T-cell (primary cell): Measurements from ENCODE around the gene CHAF1B. TPM values are rescaled to one million over a fixed set of nuclear protein-coding genes. Genes with fewer than 3 reads are reported as not detected.

ENCODE experiments used
- ATAC-seq, 4 experiments: fragments of 200-7000 bp in 3 of 4; fragments of 150-1000 bp in 1 of 4; cut with Tn5 transposase; replicated peaks in 1 of 4; 1 replicate in 3 of 4; 2 replicates in 1 of 4; pipeline ENCODE4 v1.10.0; 2021; ENCODE audit warnings: moderate library complexity in 3 of 4, mild to moderate bottlenecking in 2 of 4, moderate number of reproducible peaks in 1 of 4
- CTCF ChIA-PET, 2 donors: fragments of 300-600 bp; sonication (Branson Sonifier 250); formaldehyde crosslinking; loops; one replicate each; lab custom pipeline; 2022; ENCODE audit warnings: antibody characterized with exemption in 2 of 2; lab: Charles Lee
- POLR2A ChIA-PET, 2 donors: fragments of 300-600 bp; sonication (Branson Sonifier 250); formaldehyde crosslinking; loops; one replicate each; lab custom pipeline; 2022; ENCODE audit warnings: antibody characterized with exemption in 2 of 2; lab: Charles Lee
- DNase-seq, 35 experiments: peaks; one replicate each; pipeline versions ENCODE4 v3.0.0 to v3.0.0-alpha.2; 2013 to 2023
- H3K27ac ChIP-seq: one replicate; pipeline ENCODE4 v1.5.1; 2013; ENCODE audit warnings: low read length
- H3K27me3 ChIP-seq, 2 experiments: replicated peaks in 1 of 2; 1 replicate in 1 of 2; 2 replicates in 1 of 2; pipeline versions ENCODE4 v1.6.1 to v1.7.0; 2013; ENCODE audit warnings: low read length in 1 of 2, mixed read lengths in 1 of 2; ENCODE audit not compliant: control insufficient read depth in 2 of 2, insufficient read depth in 2 of 2; ENCODE audit errors: extremely low read depth in 1 of 2
- H3K36me3 ChIP-seq, 2 donors: 1 replicate in 1 of 2; 2 replicates in 1 of 2; pipeline versions ENCODE4 v1.6.1 to v1.7.0; 2013; ENCODE audit warnings: low read length in 1 of 2; ENCODE audit not compliant: control insufficient read depth in 2 of 2, insufficient read depth in 1 of 2; ENCODE audit errors: extremely low read depth in 1 of 2
- H3K4me1 ChIP-seq, 2 experiments: 1 replicate in 1 of 2; 2 replicates in 1 of 2; pipeline versions ENCODE4 v1.6.1 to v1.7.0; 2013; ENCODE audit warnings: low read length in 2 of 2, mixed read lengths in 1 of 2; ENCODE audit not compliant: insufficient read depth in 2 of 2, control insufficient read depth in 1 of 2; ENCODE audit errors: extremely low read depth in 1 of 2
- H3K4me3 ChIP-seq, 2 donors: 1 replicate in 1 of 2; 2 replicates in 1 of 2; pipeline versions ENCODE4 v1.5.1 to v1.7.0; 2013; ENCODE audit warnings: mild to moderate bottlenecking in 2 of 2, low read length in 1 of 2, moderate library complexity in 1 of 2; ENCODE audit not compliant: control insufficient read depth in 1 of 2; ENCODE audit errors: extremely low read depth in 1 of 2
- H3K9me3 ChIP-seq: 2 replicates; pipeline ENCODE4 v1.7.0; 2013
- H3K27ac Mint-ChIP-seq, 2 donors: one replicate each; pipeline ENCODE4 v1.8.0; 2020 to 2021; ENCODE audit warnings: mild to moderate bottlenecking in 2 of 2, mixed read lengths in 2 of 2
- H3K27me3 Mint-ChIP-seq, 2 donors: one replicate each; pipeline ENCODE4 v1.8.0; 2021 to 2022; ENCODE audit warnings: mixed read lengths in 2 of 2
- H3K36me3 Mint-ChIP-seq: one replicate; pipeline ENCODE4 v1.8.0; 2021; ENCODE audit warnings: mixed read lengths
- H3K4me1 Mint-ChIP-seq, 3 donors: one replicate each; pipeline ENCODE4 v1.8.0; 2020 to 2022; ENCODE audit warnings: mixed read lengths in 3 of 3, mild to moderate bottlenecking in 1 of 3
- H3K4me3 Mint-ChIP-seq, 3 donors: one replicate each; pipeline ENCODE4 v1.8.0; 2020 to 2022; ENCODE audit warnings: mild to moderate bottlenecking in 3 of 3, mixed read lengths in 3 of 3, moderate library complexity in 3 of 3
- H3K9me3 Mint-ChIP-seq, 3 donors: one replicate each; pipeline ENCODE4 v1.8.0; 2020 to 2022; ENCODE audit warnings: mixed read lengths in 3 of 3
- WGBS: methylation state at CpG from one replicate; pipeline ENCODE4 v1.1.5; 2013; ENCODE audit warnings: missing lambda C conversion rate; ENCODE audit not compliant: insufficient coverage; 5-methylcytosine and 5-hydroxymethylcytosine counted together
- total RNA-seq, 35 experiments: library from RNA in 6 of 35; stranded (reverse) in 6 of 35; fragments of 120-200 nt in 1 of 35; gene quantifications; one replicate each; pipeline versions ENCODE4 v1.2.1 to v1.2.4 and lab custom pipeline; 2013 to 2026

CHAF1B gene
- total RNA-seq, 5 donors from 2014 or later (not counting 1 experiment from before 2014, with no cell fraction given), result 2.1 to 5.1 (median 3.5) TPM

GRCh38 chr21:36347962-36348328 lies 37.2 kb upstream of the CHAF1B start:
- Histone ChIP-seq H3K4me3 (no peak overlapping the region), H3K27ac (no peak overlapping the region), H3K36me3 (peaks cover 0 to 84% of the 10 kb centered on the region in 2 donors), H3K4me1 (no peaks in the 10 kb centered on the region), H3K9me3 (no peaks in the 10 kb centered on the region), H3K27me3 (no peaks in the 10 kb centered on the region)
- DNase-seq (no peak), ATAC-seq (no peak)
- H3K27me3 Mint-ChIP-seq, result no peaks in the 10 kb centered on the region
- peaks cover 42% of the 10 kb centered on the region for H3K36me3 Mint-ChIP-seq
- no peaks in the 10 kb centered on the region for H3K9me3 Mint-ChIP-seq
- no peak overlapping the region for H3K27ac Mint-ChIP-seq
- H3K4me1 Mint-ChIP-seq, result peaks cover 6 to 11% (median 11%) of the 10 kb centered on the region in 3 donors
- no peak overlapping the region for H3K4me3 Mint-ChIP-seq
- POLR2A ChIA-PET, result no interaction called here
- no CpG with 5 or more reads among the region's 2 CpGs for WGBS
- CTCF ChIA-PET, result interaction anchor here in 1 of 2 donors (0.8 kb wide), 1 partner anchor 174 kb away, joined by 3 read pairs; no protein-coding TSS in a partner anchor

DNA sequence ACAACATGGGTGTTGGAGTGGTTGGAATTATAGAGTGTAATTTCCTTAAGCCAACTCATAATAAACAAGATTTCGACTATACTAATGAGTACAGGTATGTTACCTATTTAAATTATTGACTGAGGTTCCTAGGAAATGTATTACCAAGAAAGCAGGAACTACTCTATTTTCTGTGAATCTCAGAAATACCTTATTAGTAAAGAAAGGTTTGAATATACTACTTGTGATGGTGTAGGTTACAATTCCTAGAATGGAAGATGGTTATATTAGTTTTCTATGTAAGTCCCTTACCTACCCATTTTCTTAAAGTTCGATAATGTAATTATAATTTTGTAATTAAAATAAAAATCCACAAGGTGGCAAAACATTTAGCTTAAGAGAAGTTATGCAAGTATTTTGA lies 35.9 kb upstream of the CHAF1B start:
- WGBS, result no CpG with 5 or more reads among the region's 2 CpGs
- Mint-ChIP-seq H3K36me3 (peaks cover 41% of the 10 kb centered on the region), H3K4me1 (peaks cover 10 to 12% (median 11%) of the 10 kb centered on the region in 3 donors), H3K4me3 (no peak overlapping the region), H3K9me3 (no peaks in the 10 kb centered on the region), H3K27me3 (no peaks in the 10 kb centered on the region), H3K27ac (no peak overlapping the region)
- ATAC-seq (no peak), DNase-seq (no peak)
- peaks cover 0 to 70% of the 10 kb centered on the region in 2 donors for H3K36me3 ChIP-seq
- no peaks in the 10 kb centered on the region for H3K4me1 ChIP-seq
- H3K4me3 ChIP-seq, result no peak overlapping the region
- H3K9me3 ChIP-seq, result no peaks in the 10 kb centered on the region
- no peak overlapping the region for H3K27ac ChIP-seq
- ChIA-PET CTCF (no interaction called here), POLR2A (interaction anchor here in 1 of 2 donors (0.6 kb wide), 1 partner anchor 51 kb away, joined by 8 read pairs; no protein-coding TSS in a partner anchor)
- H3K27me3 ChIP-seq, result no peaks in the 10 kb centered on the region

DNA sequence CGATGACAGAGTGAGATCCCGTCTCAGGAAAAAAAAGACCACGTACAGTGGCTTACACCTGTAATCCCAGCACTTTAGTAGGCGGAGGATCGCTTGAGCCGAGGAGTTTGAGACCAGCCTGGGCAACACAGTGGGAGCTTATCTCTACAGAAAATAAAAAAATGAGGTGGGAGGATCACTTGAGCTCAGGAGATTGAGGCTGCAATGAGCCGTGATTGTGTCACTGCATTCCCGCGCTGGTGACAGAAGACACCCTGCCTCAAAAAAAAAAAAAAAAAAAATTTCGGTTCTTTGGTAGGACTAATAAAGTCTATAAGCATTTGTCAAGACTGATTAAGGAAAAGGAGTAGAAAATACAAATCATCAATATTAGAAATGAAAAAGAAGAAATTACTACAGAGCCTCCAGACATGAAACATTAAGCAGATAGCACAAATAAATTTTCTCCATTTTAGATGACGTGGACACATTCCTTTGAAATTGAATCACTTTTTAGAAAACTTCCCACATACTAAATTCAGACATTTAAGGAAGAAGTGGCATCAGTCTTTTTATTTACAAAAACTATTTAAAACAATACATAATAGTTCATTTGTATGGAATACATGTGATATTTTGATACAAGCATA lies 34.8 kb upstream of the CHAF1B start:
- Histone ChIP-seq H3K4me1 (no peaks in the 10 kb centered on the region), H3K27ac (no peak overlapping the region), H3K27me3 (no peaks in the 10 kb centered on the region), H3K9me3 (no peaks in the 10 kb centered on the region), H3K4me3 (no peak overlapping the region), H3K36me3 (peaks cover 0 to 71% of the 10 kb centered on the region in 2 donors)
- ATAC-seq (no peak), DNase-seq (no peak)
- no peaks in the 10 kb centered on the region for H3K27me3 Mint-ChIP-seq
- ChIA-PET CTCF (interaction anchor here in 1 of 2 donors (0.6 kb wide), 1 partner anchor 104 kb away, joined by 3 read pairs; no protein-coding TSS in a partner anchor), POLR2A (interaction anchor here (0.5 to 0.6 kb wide), 2 partner anchors 1022 to 1569 kb away, joined by 3 to 6 read pairs; no protein-coding TSS in a partner anchor)
- H3K4me1 Mint-ChIP-seq, result peaks cover 11 to 18% (median 18%) of the 10 kb centered on the region in 3 donors
- H3K27ac Mint-ChIP-seq, result no peak overlapping the region
- no peaks in the 10 kb centered on the region for H3K9me3 Mint-ChIP-seq
- H3K4me3 Mint-ChIP-seq, result no peak overlapping the region
- peaks cover 45% of the 10 kb centered on the region for H3K36me3 Mint-ChIP-seq
- no CpG with 5 or more reads among the region's 11 CpGs for WGBS

GRCh38 chr21:36354918-36355680 lies 30.1 kb upstream of the CHAF1B start:
- peaks cover 27% of the 10 kb centered on the region for H3K36me3 Mint-ChIP-seq
- H3K4me1 Mint-ChIP-seq, result peaks cover 11 to 14% (median 14%) of the 10 kb centered on the region in 3 donors
- CTCF ChIA-PET, result no interaction called here
- no peak overlapping the region for H3K4me3 Mint-ChIP-seq
- WGBS, result 81% methylated on average over 3 of the region's 5 CpGs
- H3K27me3 Mint-ChIP-seq, result no peaks in the 10 kb centered on the region
- DNase-seq, result no peak
- H3K27ac Mint-ChIP-seq, result no peak overlapping the region
- POLR2A ChIA-PET, result no interaction called here
- H3K27ac ChIP-seq, result no peak overlapping the region
- H3K27me3 ChIP-seq, result no peaks in the 10 kb centered on the region
- no peaks in the 10 kb centered on the region for H3K9me3 Mint-ChIP-seq
- H3K36me3 ChIP-seq, result peaks cover 0 to 62% of the 10 kb centered on the region in 2 donors
- H3K4me1 ChIP-seq, result no peaks in the 10 kb centered on the region
- no peak overlapping the region for H3K4me3 ChIP-seq
- ATAC-seq, result no peak
- no peaks in the 10 kb centered on the region for H3K9me3 ChIP-seq

DNA sequence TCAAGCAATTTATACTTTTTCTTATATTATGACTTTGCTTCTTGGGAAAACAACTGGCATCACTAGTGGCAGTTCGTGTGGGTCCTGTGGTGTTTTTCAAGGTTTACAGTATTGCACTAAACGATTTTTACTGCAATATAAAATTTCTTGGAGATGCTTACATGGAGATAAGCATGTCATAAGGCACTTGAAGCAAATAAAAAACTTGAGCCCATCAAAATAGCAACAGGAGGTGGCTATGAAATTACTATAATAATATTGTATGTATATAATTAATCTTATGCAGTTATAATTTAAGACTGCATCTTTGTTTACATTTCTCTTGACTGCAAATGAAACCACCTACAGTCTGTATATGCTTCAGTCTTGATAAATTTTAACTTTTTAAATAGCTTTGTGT lies 29.3 kb upstream of the CHAF1B start:
- peaks cover 6 to 66% of the 10 kb centered on the region in 2 donors for H3K36me3 ChIP-seq
- ChIA-PET CTCF (no interaction called here), POLR2A (interaction anchor here in 1 of 2 donors (0.6 kb wide), 1 partner anchor 49 kb away, joined by 5 read pairs; no protein-coding TSS in a partner anchor)
- Mint-ChIP-seq H3K4me3 (no peak overlapping the region), H3K4me1 (peaks cover 11 to 16% (median 14%) of the 10 kb centered on the region in 3 donors), H3K9me3 (no peaks in the 10 kb centered on the region), H3K36me3 (peaks cover 31% of the 10 kb centered on the region), H3K27ac (no peak overlapping the region), H3K27me3 (no peaks in the 10 kb centered on the region)
- H3K4me1 ChIP-seq, result no peaks in the 10 kb centered on the region
- no peaks in the 10 kb centered on the region for H3K27me3 ChIP-seq
- no peak overlapping the region for H3K4me3 ChIP-seq
- no peak overlapping the region for H3K27ac ChIP-seq
- WGBS, result no CpG with 5 or more reads among the region's 2 CpGs
- no peak for DNase-seq
- no peak for ATAC-seq
- H3K9me3 ChIP-seq, result no peaks in the 10 kb centered on the region

GRCh38 chr21:36359185-36359584 lies 26.0 kb upstream of the CHAF1B start:
- peaks cover 0 to 10% (median 8%) of the 10 kb centered on the region in 3 donors for H3K4me1 Mint-ChIP-seq
- DNase-seq (no peak), ATAC-seq (no peak)
- CTCF ChIA-PET, result no interaction called here
- H3K4me1 ChIP-seq, result no peaks in the 10 kb centered on the region
- H3K27ac Mint-ChIP-seq, result no peak overlapping the region
- no peaks in the 10 kb centered on the region for H3K27me3 Mint-ChIP-seq
- H3K27me3 ChIP-seq, result no peaks in the 10 kb centered on the region
- H3K4me3 Mint-ChIP-seq, result no peak overlapping the region
- H3K4me3 ChIP-seq, result no peak overlapping the region
- no peak overlapping the region for H3K27ac ChIP-seq
- POLR2A ChIA-PET, result interaction anchor here in 1 of 2 donors (0.6 kb wide), 1 partner anchor 18 kb away, joined by 5 read pairs; no protein-coding TSS in a partner anchor
- H3K36me3 ChIP-seq, result peaks cover 9 to 76% of the 10 kb centered on the region in 2 donors
- WGBS, result no CpG with 5 or more reads among the region's 2 CpGs
- H3K9me3 Mint-ChIP-seq, result no peaks in the 10 kb centered on the region
- H3K36me3 Mint-ChIP-seq, result peaks cover 44% of the 10 kb centered on the region
- H3K9me3 ChIP-seq, result no peaks in the 10 kb centered on the region
